Superior temporal gyrus (tissue), 1 donor: ENCODE data around the gene KCNC3.

Source experiments
- DNase-seq: peaks from one replicate; pipeline ENCODE4 v3.0.0-alpha.2; 2016; ENCODE audit errors: extremely low spot score

Gene KCNC3

DNA sequence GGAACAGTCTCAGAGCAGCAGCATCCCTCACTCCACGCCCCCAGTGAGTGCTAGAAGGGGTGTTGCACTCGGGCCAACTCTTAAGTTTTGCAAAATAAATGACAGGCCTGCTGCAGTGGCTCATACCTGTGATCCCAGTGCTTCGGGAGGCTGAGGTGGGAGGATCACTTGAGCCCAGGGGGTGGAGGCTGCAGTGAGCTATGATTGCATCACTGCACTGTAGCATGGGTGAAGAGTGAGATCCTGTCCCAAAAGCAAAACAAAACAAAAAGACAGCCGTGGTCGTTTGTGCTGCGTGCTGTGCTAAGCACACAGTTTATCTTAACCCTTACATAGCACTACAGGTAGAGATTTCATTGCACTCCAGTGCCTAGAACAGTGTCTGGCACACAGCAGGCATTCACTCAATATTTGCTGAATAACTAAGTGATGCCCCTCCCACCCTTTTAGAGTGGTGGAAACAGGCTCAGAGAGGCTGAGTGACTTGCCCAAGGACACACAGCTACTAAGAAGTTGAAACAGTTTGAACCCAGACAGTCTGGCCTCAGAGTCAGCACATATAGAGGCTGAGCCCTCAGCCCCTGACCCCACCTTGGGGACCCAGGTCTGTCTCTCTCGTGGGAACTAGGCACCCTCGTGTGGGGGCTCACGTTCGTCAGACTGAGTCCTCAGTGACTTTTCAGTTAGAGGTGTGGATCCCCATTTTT lies 18.3 kb downstream of the KCNC3 start:
- DNase-seq = no peak

DNA sequence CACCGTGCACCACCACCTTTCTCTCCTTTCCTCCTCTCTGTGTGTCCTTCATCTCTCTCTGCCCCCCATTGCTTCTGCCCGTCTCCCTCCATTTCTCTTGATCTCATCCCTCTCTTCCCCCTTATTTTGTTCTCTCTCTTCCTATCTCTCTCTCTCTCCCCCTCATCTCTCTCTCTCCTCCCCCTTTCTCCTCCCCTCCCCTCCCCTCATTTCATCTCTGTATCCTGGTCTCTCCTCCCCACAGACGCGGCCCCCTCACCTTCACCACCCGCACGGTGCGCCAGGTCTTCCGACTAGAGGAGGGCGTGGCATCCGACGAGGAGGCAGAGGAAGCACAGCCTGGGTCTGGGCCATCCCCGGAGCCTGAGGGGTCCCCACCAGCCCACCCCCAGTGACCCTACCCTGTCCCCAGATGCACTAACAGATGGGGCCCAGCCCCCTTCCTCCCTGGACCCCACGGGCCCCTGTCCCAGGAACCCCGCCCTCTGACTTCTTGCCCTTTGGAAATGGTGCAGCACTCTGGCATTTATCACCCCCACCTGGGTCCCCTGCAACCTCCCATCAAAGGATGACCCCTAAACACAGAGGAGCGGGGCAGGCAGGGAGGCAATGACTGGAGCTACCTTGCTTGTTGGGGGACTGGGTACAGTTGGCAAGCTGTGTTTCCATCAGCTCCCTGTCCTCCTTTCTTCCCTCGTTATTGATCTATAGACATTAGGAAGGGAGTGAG lies 19.6 kb downstream of the KCNC3 start:
- DNase-seq = no peak

DNA sequence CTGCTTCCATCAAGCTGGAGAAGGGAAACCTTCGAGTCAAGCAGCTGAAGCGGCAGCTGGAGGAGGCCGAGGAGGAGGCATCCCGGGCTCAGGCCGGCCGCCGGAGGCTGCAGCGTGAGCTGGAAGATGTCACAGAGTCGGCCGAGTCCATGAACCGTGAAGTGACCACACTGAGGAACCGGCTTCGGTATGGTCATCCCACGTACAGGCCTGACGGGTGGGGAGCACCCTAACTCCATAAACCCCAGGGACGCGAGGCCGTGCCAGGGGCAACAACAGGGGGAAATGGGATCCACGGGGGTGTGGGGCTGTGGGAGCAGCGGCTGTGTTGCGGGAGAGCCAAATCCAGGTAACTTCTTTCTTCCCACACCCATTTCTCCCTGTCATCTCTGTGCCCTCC lies 20.2 kb downstream of the KCNC3 start:
- DNase-seq = no peak

DNA sequence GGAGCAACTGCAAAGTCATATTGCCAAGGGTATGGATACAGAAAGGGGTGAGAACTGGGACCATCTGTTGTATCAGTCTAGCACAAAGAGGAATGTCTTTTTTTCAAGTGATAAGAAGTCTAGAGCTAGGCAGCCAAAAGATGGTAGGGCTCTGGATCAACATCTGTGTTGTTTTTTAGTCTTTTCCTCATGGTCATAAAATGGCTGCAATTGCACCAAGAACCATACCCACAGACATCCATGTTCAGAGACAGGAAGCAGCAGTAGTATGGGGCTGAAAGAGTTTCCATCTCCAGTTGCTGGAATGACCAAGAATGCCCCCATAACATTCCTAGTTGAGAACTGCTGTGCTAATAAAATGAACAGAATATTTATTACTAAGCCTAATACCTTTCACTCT lies 25.6 kb downstream of the KCNC3 start:
- no peak for DNase-seq

DNA sequence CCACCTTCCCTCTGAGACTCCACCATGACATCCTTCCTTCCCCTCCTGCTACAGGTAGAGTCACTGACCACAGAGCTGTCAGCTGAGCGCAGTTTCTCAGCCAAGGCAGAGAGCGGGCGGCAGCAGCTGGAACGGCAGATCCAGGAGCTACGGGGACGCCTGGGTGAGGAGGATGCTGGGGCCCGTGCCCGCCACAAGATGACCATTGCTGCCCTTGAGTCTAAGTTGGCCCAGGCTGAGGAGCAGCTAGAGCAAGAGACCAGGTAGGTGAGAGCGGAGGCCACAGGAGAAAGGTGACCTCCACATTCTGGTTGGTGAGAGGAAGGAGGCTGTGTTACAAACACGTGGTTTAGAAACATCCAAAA lies 27.6 kb downstream of the KCNC3 start:
- no peak for DNase-seq

DNA sequence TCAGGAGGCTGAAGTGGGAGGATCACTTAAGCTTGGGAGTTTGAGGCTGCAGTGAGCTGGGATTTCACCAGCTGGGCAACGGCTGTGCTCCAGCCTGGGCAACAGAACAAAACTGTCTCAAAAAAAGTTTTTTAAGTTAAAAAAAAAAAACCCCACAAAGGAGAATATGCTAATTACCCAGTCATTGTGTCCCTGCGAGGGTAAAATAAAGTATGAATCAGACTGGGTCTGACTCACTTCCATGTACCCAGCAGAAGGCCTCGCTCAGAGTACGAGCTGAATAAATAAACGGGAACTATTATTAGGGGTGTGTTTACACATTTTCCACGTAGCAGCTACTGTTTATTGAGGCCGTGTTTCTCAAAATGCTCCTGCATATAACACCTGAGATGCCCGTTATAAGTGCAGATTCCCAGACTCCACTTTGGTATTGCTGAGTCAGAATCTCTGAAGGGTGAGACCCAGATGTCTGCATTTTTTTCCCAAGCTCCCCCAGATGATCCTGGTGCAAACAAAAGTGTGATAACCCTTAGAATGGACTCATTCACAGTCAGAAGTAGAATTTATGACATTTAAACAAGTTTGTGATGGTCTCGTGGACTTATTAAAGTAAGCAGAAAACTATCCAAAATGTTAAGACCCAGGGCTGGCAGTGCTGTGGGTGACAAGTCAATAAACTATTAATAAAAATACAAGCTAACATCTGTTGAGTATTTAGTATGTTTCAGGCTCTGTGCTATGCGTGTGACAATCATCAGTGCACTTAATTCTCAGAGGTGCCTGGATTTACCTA lies 28.2 kb downstream of the KCNC3 start:
- peak; percentile 26 for DNase-seq

DNA sequence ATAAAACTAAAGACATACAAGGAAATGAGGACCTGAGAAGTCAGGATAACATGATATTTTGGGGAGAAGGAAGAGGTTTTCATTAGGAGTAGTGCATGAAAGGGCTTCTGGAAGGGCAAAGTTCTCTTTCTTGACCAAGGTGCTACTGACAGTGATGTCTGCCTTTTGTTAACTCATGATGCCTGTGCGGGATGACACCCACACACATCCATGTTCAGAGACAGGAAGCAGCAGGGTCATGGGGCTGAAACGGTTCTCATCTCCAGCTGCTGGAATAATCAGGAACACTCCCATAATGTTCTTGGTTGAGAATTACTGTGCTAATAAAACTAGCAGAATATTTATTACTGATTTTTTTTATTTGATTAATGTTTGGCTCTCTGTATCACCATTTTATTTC lies 29.1 kb downstream of the KCNC3 start:
- DNase-seq = no peak

DNA sequence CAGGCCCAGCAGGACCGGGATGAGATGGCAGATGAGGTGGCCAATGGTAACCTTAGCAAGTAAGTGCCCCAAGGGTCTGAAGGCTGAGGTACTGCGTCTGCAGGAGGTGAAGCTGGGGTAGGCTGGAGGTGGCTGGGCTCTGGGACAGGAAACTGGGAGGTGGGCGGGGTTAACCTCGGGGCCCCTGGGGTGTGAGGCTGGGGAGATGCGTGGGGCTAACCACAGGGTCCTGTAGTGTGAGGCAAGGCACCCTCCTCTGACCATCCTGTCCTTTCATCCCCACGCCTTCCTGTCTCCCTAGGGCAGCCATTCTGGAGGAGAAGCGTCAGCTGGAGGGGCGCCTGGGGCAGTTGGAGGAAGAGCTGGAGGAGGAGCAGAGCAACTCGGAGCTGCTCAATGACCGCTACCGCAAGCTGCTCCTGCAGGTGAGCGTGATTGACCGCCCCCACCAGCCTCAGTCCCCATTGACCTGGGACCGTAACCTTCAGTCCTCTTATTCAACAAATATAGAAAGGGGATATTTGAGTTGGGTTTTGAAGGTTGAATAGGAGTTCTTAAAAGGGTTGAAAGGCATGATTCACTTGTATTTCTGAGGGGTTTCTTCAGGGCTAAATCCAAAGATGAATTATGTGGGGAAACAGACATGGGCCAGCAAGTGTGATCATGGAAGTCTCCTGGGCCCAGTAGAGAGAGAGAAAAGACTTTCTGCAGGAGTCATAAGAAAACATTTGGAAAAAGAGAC lies 35.7 kb downstream of the KCNC3 start:
- no peak for DNase-seq

DNA sequence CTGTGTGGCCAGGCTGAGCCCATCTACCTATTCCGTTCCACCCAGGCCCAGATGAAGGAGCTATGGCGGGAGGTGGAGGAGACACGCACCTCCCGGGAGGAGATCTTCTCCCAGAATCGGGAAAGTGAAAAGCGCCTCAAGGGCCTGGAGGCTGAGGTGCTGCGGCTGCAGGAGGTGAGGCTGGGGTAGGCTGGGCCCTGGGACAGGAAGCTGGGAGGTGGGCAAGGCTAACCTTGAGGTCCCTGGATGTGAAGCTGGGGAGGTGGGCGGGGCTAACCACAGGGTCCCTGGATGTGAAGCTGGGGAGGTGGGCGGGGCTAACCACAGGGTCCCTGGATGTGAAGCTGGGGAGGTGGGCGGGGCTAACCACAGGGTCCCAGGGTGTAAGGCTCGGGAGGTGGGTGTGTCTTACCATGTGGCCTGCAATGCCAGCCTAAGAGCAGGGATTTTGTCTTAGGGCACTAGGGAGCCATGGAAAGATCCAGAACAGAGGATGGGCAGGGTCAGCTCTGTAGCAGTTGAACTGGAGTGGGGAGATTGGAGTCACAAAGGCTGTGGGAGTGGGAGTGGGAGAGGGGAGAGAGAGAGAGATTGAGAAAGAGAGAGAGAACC lies 36.9 kb downstream of the KCNC3 start:
- no peak for DNase-seq

DNA sequence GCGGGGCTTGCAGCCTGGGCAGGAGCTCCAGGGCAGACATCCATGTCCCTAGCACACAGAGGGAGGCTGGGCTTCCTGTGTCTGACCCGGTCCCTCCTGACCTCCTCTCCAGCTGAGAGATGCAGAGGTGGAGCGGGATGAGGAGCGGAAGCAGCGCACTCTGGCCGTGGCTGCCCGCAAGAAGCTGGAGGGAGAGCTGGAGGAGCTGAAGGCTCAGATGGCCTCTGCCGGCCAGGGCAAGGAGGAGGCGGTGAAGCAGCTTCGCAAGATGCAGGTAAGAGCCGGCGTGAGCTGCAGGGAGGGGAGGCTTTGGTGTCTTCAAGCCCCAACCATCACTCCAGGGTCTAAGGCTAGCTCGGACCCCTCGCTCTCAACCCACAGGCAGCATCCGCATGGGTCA lies 38.4 kb downstream of the KCNC3 start:
- no peak for DNase-seq

DNA sequence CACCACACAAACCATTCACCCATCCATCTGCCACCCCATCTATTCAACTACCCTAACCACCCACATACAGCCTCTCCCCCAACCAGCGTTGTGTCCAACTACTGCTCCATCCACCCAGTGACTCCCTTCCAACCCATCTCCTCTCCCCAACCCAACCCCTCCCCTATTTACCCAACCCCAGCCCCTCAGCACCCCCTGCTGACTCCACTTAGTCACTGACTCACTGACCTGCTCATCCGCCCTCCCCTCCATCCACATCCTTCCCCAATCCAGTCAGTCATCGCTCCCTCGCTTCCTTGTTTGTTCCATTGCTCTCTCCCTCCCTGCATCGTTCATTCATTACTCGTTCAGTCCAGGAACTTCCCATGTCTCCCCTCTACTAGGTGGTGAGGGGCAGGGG lies 39.2 kb downstream of the KCNC3 start:
- DNase-seq = no peak

DNA sequence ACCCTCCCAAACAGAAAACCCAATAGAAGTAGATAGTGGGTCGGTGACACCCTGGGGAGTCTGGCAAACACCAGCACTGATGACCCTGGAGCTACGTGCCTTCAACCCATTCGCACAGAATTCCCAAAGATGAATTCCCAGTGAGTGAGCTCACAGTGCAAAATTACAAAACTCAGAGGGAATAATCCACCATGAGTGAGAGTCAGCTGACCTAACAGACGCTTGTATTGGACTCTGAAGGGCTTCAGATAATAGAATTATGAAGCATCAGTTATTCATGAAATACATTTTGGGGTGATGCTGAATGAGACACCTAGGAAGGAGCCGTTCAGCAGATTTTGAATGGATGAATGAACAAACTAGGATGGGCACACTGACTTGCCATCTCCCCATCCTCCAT lies 40.2 kb downstream of the KCNC3 start:
- no peak for DNase-seq

DNA sequence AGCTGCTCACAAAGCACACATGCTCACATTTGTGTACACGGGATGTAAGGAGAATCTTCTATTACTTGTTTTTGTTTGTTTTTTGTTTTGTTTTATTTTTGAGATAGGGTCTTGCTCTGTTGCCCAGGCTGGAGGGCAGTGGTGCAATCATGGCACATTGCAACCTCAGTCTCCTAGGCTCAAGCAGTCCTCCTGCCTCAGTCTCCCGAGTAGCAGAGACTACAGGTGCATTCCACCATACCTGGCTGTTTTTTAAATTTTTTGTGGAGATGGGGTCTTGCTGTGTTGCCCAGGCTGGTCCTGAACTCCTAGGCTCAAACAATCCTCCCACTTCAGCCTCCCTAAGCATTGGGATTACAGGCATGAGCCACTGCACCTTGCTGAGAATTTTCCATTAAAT lies 41.8 kb downstream of the KCNC3 start:
- no peak for DNase-seq

DNA sequence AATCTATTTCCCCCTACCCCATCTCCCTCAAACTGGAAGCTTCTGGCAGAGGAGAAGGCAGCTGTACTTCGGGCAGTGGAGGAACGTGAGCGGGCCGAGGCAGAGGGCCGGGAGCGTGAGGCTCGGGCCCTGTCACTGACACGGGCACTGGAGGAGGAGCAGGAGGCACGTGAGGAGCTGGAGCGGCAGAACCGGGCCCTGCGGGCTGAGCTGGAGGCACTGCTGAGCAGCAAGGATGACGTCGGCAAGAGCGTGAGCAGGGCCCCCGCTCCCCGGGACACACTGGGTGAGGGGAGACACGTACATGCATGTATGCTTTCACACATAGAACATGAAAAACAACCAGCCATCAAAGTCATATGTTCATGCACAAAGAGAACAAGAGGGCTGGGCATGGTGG lies 42.7 kb downstream of the KCNC3 start:
- no peak for DNase-seq

DNA sequence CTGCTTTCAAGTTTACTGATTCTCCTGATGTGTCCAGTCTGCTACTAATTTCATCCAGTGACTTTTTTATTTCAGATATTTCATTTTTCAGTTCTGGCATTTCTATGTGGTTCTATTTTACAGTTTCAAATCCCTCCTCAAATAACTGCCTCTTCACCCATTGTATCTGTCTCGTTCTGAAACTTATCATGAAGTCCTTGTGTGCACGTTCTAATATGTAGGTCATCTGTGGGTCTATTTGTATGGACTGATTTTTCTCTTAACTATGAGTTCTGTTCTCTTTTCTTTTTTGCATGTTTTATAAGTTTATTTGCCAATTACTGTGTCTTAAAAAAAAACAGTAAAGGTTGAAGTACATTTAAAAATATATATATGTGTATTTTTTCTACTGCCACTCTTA lies 43.3 kb downstream of the KCNC3 start:
- no peak for DNase-seq

DNA sequence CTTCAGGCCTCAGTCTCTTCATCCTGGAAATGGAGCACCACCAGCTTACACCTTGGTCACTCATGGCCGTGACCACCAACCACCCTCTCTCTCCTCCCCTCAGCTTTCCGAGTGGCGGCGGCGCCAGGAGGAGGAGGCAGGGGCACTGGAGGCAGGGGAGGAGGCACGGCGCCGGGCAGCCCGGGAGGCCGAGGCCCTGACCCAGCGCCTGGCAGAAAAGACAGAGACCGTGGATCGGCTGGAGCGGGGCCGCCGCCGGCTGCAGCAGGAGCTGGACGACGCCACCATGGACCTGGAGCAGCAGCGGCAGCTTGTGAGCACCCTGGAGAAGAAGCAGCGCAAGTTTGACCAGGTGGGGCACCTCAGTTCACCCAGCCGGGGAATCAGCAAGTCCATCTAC lies 47.7 kb downstream of the KCNC3 start:
- no peak for DNase-seq

DNA sequence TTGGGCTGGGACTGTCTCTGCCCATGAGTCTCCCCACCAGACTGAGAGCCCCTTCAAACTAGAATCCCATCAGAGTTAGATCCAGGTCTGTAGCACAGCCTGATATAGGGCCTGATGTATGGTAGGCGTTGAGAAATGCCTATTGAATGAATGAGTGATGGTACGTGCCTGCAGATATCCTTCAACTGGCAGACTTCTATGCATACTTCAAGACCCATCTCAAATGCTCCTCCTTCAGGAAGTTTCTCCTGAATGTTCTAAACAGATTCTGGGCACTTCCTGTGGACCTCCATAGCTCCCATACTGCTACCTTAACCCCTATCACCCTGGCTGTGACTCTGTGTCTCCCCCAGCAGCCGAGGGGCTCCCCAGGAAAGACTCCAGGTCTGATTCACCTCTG lies 48.2 kb downstream of the KCNC3 start:
- no peak for DNase-seq

DNA sequence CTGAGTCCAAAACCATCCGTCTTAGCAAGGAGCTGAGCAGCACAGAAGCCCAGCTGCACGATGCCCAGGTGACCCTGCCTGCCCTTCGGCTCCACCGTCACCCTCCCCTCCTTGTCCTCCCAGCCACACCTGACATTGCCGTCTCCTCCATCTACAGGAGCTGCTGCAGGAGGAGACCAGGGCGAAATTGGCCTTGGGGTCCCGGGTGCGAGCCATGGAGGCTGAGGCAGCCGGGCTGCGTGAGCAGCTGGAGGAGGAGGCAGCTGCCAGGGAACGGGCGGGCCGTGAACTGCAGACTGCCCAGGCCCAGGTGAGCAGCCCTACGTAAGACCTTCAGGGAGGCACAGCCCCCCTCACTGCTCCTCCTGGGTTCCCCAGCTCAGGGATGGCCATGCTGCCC lies 49.1 kb downstream of the KCNC3 start:
- DNase-seq = no peak

DNA sequence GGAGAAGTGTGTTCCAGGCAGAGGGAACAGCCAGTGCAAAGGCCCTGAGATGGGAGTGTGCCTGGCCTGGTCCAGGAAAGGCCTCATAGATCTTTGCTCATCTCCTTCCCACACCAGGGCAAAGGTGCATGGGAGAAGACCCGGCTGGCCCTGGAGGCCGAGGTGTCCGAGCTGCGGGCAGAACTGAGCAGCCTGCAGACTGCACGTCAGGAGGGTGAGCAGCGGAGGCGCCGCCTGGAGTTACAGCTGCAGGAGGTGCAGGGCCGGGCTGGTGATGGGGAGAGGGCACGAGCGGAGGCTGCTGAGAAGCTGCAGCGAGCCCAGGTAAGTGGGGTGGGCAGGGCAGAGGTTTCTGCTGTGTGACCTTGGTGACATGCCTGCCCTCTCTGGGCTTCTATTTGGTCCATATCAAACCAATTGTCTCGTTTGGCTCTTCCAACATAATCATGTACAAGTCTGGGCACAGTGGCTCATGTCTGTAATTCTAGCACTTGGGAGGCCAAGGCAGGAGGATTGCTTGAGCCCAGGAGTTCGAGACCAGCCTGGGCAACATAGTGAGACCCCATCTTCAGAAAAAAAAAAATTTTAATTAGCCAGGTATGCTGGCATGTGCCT lies 51.1 kb downstream of the KCNC3 start:
- DNase-seq = no peak

DNA sequence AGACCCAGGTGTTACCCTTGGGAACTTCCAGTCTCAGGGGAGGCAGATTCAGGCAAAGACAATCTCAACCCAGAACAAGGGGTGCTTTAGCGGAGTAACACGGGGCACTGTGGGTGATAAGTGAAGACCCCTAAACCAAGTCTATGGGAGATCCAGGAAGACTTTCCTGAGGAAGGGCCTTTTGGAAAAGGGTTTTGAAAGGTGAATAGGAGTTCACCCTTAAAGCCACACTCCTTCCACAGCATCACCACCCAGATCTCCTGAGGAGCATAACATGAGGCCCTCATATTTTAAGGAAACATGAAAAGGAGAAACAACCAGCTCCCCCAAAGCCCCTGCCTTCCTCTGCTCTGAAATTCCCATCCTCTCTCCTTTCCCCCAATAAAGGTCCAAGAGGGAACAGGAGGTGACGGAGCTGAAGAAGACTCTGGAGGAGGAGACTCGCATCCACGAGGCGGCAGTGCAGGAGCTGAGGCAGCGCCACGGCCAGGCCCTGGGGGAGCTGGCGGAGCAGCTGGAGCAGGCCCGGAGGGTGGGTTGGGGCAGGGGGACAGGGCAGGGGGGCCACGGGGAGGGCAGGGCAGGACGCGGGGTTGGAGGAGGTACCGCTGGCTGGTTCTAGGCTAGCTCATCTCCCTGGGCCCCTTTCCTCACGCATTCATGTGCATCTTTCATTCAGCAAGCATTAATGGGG lies 52.7 kb downstream of the KCNC3 start:
- DNase-seq = no peak
